GM21825 (cell line): Measurements from ENCODE around the gene BRCC3.

Experiments used
- ATAC-seq: cut with Tn5 transposase; IDR thresholded peaks from one replicate; pipeline ENCODE4 v1.9.1; 2021; ENCODE audit warnings: mild to moderate bottlenecking, moderate library complexity; ENCODE audit not compliant: unreplicated experiment

Gene BRCC3

GRCh38 chrX:155070975-155071693 is at the start of gene BRCC3, which contains the start of the genes CMC4 and MTCP1:
TSS of gene BRCC3 (plus strand) at chrX:155071508. CDS start at chrX:155071528, 20 bp downstream.
TSS of gene CMC4 (minus strand) at chrX:155071136. CDS start at chrX:155064023, 7,113 bp downstream.
TSS of gene MTCP1 (minus strand) at chrX:155071136. CDS start at chrX:155066010, 5,126 bp downstream.
- ATAC-seq = peak; percentile 87

DNA sequence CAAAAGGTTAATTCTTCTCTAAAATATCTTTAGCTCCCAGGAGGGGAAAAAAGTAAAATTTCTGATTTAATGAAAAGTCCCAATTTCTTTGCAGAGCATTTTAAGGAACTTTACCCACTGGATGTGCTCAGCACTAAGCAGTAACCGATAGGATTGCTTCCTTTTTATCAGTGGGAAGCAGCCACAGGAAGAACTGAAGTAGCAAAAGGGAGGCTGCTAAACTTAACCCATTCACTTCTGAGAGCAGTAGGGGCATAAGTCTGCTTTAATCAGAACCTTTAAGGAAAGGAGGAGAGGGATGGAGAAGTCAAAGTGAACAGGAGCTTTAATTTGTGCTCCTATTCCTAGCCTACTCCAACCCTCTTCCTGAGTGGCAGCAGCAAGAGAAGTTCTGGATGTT is 48.7 kb upstream of the BRCC3 start, which contains the start of gene F8:
Gene F8 (minus strand): TSS at position 139 of the 400 bp plus-strand sequence. CDS start 171 bp downstream, outside the sequence.
- ATAC-seq = no peak

GRCh38 chrX:155023907-155024833 is 47.1 kb upstream of the BRCC3 start:
- ATAC-seq = no peak

- no peak for ATAC-seq
These were observed 44.9 kb upstream of the BRCC3 start for GRCh38 chrX:155026420-155026726.

GRCh38 chrX:155026727-155027508 is 44.4 kb upstream of the BRCC3 start, which contains the start of gene FUNDC2:
TSS of gene FUNDC2 (plus strand) at chrX:155026844. CDS start at chrX:155026939, 95 bp downstream.
- ATAC-seq = peak; percentile 89

- no peak for ATAC-seq
These were observed 43.7 kb upstream of the BRCC3 start for GRCh38 chrX:155027509-155028066.

DNA sequence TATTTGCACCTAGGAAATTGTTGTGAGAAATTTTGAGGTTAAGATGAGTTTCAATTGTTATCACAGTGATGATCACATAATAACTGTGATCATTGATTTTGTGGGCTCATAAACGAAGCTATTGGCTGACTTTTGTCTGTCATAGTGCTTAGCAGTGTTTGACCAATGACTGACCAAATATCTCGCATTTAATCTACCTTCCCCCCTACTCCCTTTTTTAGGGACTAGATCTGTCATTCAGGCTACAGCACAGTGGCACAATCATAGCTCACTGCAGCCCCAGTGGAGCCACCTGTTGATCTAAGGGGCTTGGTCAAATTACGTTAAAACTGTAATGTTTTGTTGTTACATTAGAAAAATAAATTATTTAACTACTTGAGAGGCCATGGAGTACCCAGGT is 43.2 kb upstream of the BRCC3 start:
- no peak for ATAC-seq

- ATAC-seq = no peak
These were observed 42.4 kb upstream of the BRCC3 start for GRCh38 chrX:155028877-155029291.

GRCh38 chrX:155031657-155032056 is 39.7 kb upstream of the BRCC3 start:
- ATAC-seq = no peak

DNA sequence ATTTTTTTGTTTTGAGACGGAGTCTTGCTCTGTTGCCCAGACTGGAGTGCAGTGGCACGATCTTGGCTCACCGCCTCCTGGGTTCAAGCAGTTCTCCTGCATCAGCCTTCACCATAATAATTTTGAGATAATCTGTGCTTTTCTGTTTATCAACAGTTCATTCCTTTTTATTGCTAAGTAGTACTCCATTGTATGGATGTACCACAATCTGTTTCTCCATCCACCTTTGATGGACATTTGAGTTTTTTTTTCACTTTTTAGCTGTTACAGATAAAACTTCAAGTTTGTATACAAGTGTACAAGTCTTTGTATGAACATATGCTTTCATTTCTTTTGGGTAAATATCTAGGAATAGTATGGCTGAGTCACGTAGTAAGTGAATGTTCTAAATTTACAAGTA is 35.6 kb upstream of the BRCC3 start:
- no peak for ATAC-seq

DNA sequence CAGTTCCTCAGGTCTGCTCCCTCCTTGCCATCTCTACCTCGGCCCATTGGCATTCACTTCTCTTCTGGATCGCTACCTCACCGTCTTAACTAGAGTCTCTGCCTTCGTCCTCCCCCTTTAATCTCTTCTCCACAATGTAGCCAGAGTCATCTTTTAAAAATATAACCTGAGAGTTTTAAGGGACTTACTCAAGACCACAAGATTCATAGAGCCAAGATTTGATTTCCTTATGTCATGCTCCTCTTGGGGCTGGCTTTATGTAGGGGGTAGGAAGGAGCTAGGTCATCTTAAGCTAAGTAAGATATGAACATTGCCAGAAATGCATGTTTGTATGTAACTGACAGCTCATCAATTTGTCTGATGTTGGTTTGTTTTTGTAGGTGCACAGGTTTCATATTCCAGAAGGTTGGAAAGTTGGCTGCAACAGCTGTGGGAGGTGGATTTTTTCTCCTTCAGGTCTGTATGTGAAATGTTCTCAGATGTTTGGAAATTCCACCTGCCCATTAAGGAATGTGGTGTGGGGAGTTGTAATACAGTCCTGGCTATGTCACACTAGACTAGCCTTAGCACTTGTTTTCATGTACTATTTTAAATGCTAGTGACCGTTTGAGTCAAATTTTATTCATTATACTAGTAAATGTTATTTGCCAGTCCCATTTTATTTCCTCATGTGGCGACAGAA is 25.0 kb upstream of the BRCC3 start:
- no peak for ATAC-seq

- no peak for ATAC-seq
These were observed 24.3 kb upstream of the BRCC3 start for GRCh38 chrX:155046811-155047528.

- ATAC-seq = no peak
These were observed 22.2 kb upstream of the BRCC3 start for GRCh38 chrX:155048977-155049619.

DNA sequence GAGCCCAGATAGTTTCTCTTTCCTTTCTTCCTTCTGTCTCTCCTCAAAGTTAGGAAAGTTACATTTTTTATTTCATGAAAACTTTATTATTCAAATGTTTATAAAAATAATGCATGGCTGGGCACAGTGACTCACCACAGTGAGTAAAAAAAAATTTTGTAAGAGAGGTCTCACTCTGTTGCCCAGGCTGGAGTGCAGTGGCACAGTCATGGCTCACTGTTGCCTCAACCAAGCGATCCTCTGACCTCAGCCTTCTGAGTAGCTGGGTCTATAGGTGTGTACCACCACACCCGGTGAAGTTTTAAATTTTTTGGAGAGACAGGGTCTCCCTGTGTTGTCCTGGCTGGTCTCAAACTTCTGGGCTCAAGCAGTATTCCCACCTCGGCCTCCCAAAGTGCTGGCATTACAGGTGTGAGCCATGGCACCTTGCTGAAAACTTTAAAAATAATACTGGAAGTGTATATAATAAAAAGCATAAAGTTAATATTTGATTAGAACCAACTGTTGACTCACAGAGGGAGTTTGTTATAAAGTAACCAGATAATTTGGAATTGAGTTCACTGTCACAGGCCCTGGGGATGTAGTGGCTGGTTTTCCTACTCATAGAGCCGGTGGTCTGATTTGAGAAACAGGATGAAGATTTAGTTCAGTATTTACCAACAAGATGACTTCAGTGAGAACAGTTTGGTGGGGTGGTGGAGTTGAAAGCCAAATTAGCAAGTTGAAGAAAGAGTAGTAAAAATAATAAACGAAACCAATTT is 18.4 kb upstream of the BRCC3 start:
- no peak for ATAC-seq

DNA sequence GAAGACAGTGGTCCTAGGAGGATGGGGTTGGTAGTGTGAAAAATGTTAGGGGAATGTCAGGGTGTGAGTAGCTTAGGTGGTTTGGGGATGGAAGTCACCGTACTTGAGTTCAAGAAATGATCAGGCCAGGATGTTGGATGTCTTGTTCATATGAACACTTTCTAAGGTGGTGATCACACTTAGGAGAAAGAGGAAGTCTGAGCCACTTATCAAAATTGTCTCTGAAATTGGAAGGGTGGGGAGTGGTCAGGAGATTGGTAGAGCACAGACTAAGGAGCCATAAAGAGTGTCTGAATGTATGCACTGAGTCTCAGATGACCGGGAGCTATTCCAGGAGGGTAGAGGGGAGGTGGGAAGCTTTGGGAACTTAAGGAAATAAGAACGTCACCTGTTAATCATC is 17.7 kb upstream of the BRCC3 start:
- no peak for ATAC-seq

DNA sequence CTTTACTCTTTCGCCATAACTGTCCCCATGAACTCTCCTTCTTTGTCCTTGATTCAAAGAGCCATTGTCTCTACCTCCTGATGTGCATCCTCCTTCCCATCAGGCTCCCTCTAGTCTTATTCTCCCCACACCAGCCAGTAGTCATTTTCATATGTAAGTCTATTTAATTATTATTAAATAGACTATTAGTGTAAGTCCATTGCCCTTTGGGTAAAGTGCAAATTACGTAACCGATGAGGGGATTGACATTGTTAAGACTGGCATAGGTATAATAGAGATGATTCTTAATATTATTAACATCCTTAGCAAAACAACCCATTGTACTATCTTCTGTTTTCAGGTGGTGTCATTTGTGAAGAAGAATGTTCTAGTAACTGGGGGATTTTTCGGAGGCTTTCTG is 17.1 kb upstream of the BRCC3 start:
- no peak for ATAC-seq

- ATAC-seq = no peak
These were observed 15.8 kb upstream of the BRCC3 start for GRCh38 chrX:155055494-155055893.

DNA sequence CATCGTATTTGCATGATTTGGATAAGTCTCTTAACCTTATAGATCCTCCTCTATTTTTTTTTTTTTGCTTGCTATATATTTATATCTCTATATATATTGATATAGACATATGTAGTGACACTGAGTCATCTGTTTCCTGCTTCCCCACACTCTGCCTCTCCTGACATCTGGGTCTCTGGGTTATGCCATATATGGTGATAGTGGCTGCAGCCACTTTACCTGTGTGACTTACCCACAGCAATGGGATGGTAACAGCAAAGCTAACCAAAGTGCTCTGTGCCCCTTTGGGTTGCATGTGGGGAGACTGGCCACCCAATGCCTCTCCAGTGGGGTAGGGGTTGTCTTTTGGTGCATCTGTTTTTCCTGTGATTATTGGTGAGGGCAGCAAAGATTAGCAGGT is 14.8 kb upstream of the BRCC3 start:
- no peak for ATAC-seq
